ENCODE results near the gene GRIK1.
"Not testable (repeated sequence)": the region's sequence is repeated elsewhere in the genome, so short reads cannot be mapped to it uniquely, and the experiment has no call there.

GRIK1 gene

GRCh38 chr21:29939924-29940275 is at the start of gene GRIK1:
Gene GRIK1, minus strand, starts transcription at chr21:29939996.
- no peak for DNase-seq (ENCODE audit: low spot score)

- no peak for DNase-seq (ENCODE audit: low spot score)
These were observed 48.0 kb upstream of the GRIK1 start for GRCh38 chr21:29987762-29988161.

GRCh38 chr21:29985866-29986265 is 46.1 kb upstream of the GRIK1 start:
- DNase-seq (ENCODE audit: low spot score) = no peak

GRCh38 chr21:29979043-29979442 is 39.2 kb upstream of the GRIK1 start:
- DNase-seq (ENCODE audit: low spot score) = no peak

- DNase-seq (ENCODE audit: low spot score) = no peak
These were observed 36.0 kb upstream of the GRIK1 start for GRCh38 chr21:29975776-29976175.

- DNase-seq (ENCODE audit: low spot score) = no peak
These were observed 33.5 kb upstream of the GRIK1 start for GRCh38 chr21:29973258-29973657.

- no peak for DNase-seq (ENCODE audit: low spot score)
These were observed 21.7 kb upstream of the GRIK1 start for GRCh38 chr21:29961291-29962027.

GRCh38 chr21:29958551-29958950 is 18.8 kb upstream of the GRIK1 start:
- no peak for DNase-seq (ENCODE audit: low spot score)

GRCh38 chr21:29958035-29958434 is 18.2 kb upstream of the GRIK1 start:
- not testable (repeated sequence) for DNase-seq (ENCODE audit: low spot score)

GRCh38 chr21:29953690-29954089 is 13.9 kb upstream of the GRIK1 start:
- no peak for DNase-seq (ENCODE audit: low spot score)

GRCh38 chr21:29953072-29953471 is 13.3 kb upstream of the GRIK1 start:
- no peak for DNase-seq (ENCODE audit: low spot score)

GRCh38 chr21:29951911-29952310 is 12.1 kb upstream of the GRIK1 start:
- DNase-seq (ENCODE audit: low spot score) = no peak

- DNase-seq (ENCODE audit: low spot score) = no peak
These were observed 10.2 kb upstream of the GRIK1 start for GRCh38 chr21:29949991-29950390.

GRCh38 chr21:29947119-29947518 is 7.3 kb upstream of the GRIK1 start:
- DNase-seq (ENCODE audit: low spot score) = no peak

GRCh38 chr21:29943885-29944284 is 4.1 kb upstream of the GRIK1 start:
- no peak for DNase-seq (ENCODE audit: low spot score)

GRCh38 chr21:29942034-29942433 is 2.2 kb upstream of the GRIK1 start:
- DNase-seq (ENCODE audit: low spot score) = no peak

- DNase-seq (ENCODE audit: low spot score) = no peak
These were observed 1.2 kb upstream of the GRIK1 start for GRCh38 chr21:29940991-29941390.

GRCh38 chr21:29940361-29940760 is 565 bp upstream of the GRIK1 start:
- DNase-seq (ENCODE audit: low spot score) = no peak

- peak; percentile 8 for DNase-seq (ENCODE audit: low spot score)
These were observed 482 bp downstream of the GRIK1 start for GRCh38 chr21:29939104-29939923.

- no peak for DNase-seq (ENCODE audit: low spot score)
These were observed 1.1 kb downstream of the GRIK1 start for GRCh38 chr21:29938776-29939103.

GRCh38 chr21:29933088-29933487 is 6.7 kb downstream of the GRIK1 start:
- no peak for DNase-seq (ENCODE audit: low spot score)

- no peak for DNase-seq (ENCODE audit: low spot score)
These were observed 11.3 kb downstream of the GRIK1 start for GRCh38 chr21:29928537-29928936.

- no peak for DNase-seq (ENCODE audit: low spot score)
These were observed 18.9 kb downstream of the GRIK1 start for GRCh38 chr21:29920938-29921337.

GRCh38 chr21:29914326-29914725 is 25.5 kb downstream of the GRIK1 start:
- no peak for DNase-seq (ENCODE audit: low spot score)

All from Ammon's horn (tissue), 1 donor.